GM21526 (cell line): ENCODE results near the gene PRSS1.
"Not testable (repeated sequence)": the region's sequence is repeated elsewhere in the genome, so short reads cannot be mapped to it uniquely, and the experiment has no call there.

Source experiments
- ATAC-seq: cut with Tn5 transposase; IDR thresholded peaks from one replicate; pipeline ENCODE4 v1.9.1; 2021; ENCODE audit warnings: moderate library complexity; ENCODE audit not compliant: unreplicated experiment, low FRiP score

Gene PRSS1

DNA sequence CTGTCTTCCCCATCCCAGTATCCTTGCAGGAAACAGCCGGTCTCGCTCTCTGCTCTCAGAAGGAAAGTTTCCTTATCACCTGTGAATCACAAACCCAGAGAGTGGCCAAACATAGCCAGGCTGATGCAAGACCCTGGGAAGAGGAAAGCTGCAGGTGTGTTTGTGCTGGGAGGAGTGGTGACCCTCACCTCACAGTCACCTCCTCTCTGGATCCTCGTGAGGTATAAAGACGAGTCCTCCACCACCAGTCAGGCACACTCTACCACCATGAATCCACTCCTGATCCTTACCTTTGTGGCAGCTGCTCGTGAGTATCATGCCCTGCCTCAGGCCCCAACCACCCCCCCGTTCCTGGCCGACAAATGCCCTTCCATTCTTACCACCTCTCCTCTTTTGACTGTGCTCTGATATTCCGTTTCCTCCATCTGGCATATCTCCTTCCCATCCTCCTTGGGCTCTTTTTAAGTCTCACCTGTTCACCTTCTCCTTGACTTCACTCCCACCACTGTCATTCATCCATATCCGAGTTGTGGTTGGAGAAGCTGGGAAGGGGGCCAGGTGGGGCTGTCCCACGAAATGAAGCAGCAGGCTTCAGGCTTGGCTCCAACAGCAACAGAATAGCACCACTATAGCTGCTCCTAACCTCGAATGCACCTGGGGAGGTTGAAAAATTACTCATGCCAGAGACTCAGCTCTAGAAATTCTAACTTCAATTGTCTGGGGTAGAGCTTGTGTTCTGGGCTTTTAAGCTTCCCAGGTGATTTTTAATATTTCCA, at the start of gene PRSS1:
TSS of gene PRSS1 (plus strand) at position 255 of the 776 bp plus-strand sequence. CDS start at position 268, 13 bp downstream.
- ATAC-seq, result no peak

DNA sequence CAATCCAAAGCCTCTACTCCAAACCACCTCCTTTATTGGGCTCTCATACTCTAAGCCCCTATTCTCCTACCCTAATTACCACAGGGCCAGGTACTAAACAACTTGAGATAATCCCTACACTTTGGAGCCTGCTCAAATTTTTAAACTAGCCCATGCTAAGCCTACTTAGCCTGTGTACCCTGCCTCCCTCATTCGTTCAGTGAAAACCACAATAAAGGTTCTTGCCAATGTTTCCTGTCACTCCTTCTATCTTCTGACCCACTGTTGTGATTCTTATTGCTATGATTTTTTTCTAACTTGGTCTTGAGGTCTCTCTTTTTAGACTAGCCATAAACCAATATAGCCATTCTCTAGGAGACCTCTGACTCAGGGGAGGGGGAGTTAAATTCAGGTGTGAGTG, 48.3 kb upstream of the PRSS1 start:
- ATAC-seq, result not testable (repeated sequence)

DNA sequence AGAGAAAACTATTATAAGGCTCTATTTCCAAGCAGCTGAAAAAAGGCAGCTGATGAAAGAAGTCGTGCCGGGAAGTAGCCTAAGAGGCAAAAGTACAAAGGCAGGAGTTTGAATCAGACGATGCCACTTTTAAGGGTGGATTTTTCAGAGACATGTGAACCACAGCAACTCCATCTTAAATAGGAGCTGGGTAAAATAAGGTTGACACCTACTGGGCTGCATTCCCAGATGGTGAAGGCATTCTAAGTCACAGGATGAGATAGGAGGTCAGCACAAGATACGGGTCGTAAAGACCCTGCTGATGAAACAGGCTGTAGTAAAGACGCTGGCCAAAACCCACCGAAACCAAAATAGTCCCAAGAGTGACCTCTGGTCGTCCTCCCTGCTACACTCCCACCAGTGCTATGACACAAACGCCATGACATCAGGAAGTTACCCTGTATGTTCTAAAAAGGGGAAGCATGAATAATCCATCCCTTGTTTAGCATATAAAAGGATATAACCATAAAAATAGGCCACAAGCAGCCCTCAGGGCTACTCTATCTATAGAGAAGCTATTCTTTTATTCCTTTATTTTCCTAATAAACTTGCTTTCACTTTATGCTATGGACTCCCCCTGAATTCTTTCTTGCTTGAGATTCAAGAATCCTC, 45.5 kb upstream of the PRSS1 start:
- no peak for ATAC-seq

DNA sequence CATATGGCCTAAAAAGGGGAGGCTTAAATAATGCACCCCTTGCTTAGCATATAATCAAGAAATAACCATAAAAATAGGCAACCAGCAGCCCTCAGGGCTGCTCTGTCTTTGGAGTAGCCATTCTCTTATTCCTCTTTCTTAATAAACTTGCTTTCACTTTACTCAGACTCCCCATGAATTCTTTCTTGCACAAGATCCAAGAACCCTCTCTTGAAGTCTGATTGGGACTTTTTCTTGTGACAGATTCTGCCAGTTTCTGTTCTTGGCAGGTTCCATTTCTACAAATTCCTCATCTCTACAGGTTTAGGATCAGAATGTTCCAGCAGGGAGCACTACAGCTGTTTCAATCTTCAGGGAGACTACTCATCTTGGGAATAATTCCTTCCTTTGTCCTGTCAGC, 40.5 kb upstream of the PRSS1 start:
- not testable (repeated sequence) for ATAC-seq

DNA sequence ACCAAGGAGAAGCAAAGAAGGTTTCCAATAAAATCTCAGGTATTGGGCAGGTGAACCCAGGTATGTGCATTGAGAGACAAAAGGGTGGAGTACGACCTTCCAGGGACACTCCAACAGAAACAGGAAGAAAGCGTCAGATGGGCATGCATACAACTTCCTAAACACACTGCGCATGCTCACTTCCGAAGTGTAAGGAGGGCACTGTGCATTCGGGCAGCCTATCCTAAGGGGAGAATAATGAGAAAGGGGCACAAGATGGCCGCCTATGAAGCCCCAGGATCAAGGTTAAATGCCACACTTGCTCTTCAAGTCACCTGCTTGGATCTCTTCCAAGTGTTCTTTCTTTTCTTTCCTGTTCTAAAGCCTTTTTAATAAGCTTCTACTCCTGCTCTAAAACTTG, 39.4 kb upstream of the PRSS1 start:
- ATAC-seq, result no peak

DNA sequence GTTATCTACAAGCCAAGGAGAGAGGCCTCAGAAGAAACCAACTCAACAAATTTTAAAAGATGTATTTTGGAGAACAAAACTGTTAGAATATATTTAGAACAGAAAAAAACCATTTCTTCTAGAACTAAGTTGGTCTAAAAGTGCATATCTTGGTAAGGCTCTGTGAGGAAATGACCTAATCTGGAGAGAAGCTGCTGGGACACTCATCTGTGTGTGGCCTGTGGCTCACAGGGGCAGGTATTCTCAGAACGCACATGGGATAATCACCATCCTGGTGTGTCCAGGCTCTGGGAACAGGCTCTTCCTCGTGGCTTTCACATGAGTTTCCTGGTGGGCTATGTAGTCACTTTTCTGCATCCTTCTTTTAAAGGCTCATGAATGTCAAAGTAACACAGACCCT, 38.1 kb upstream of the PRSS1 start:
- no peak for ATAC-seq

DNA sequence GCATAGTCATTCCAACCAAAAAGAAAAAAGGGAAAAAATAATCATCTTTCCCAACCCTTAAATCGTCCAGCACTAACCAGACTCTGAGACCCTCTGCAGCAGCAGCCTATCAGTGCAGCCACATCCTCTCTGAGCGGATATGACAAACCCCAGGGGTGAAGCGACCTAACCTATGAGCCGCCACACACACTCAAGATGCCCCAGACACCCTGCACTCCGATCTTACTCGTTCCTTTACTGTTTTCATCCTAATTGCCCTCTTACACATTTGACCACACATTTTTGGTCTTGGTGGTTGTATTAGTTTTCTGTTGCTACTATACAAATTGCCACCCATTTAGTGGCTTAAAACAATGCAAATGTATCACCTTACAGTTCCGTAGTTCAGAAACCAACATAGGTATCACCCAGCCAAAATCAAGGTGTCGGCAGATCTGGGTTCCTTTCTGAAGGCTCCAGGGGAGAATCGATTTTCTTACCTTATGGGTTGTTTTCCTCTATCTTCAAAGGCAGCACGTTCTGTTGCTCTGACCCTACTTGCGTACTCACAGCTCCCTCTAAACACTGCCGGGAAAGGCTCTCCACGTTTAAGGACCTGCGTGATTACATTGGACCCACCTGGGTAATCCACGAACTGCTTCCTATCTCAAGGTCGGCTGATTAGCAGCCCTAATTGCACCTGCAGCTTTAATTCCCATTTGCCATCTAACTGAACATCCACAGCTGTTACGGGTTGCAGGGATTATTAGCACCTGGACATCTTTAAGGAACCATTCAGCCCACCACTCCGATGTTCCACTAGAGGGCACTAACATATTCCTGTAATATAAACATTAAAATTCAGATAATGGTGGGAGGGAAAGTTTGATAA, 37.3 kb upstream of the PRSS1 start:
- ATAC-seq, result no peak

DNA sequence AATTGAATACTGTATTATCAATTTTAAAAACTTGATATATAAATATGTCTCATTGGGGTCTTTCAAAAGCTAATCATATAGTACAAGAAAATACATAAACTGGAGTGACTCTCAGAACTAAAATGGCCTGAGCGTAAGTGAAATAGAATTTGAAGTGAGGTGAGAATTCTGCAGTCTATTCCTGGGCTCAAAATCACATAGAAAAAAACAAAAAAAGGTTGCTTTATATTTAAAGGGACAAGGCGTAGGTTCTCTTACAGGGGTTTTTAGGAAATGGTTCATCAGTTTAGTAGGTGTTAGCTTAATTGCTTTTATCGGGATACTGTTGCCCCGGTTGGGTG, 36.7 kb upstream of the PRSS1 start:
- ATAC-seq, result no peak

DNA sequence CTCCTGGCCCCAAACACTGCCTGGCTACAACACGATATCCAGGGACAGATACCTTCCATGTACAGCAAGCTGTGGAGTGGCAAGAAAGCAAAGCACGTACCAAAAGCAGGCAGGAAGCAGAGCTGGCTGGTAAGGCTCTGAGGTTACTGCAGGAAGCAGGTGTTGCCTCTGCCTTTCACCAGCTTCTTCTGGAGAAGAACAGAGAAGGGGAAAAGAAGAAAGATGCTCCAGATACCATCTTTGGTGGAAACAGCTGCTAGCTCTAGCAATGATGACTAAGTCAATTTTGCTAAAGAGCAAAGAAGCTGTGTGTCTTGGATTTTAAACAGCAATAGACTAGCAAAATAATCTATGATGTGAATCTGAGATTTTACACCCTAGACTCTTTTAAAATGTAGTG, 34.9 kb upstream of the PRSS1 start:
- no peak for ATAC-seq

DNA sequence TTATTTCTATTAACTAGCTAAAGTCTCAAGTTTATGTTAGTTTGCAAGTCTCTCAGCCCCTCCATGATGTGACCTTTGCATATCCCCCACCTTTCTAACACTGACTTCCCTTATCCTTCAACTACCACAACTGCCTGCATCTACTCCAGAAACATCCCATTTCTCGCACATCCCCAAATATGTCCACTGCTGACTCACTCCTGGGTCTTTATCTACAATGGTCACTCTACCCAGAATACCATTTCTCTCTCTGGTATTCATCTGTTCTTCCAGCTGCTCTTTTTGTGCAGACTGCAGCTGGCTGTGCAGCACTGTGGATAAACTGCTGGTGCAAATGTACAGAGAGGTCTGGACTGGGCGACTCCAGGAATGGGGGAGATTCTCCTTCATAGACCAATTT, 32.7 kb upstream of the PRSS1 start:
- no peak for ATAC-seq

DNA sequence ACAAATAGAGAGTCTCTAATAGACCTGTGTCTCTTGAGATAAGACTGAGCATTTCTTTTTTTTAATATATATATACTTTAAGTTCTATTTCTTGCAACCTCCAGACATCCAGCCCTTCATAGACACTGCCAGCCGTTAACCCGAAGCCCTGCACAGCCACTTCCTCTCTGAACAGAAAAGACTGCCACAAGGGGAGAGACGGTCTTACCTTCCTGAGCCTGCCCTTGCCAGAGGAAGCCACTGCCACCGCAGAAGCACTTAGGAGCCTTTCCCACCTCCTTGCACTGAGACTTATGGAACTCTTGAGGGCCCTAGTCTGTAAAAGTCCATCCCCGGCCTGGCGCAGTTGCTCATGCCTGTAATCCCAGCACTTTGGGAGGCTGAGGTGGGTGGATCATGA, 31.8 kb upstream of the PRSS1 start:
- ATAC-seq, result no peak

DNA sequence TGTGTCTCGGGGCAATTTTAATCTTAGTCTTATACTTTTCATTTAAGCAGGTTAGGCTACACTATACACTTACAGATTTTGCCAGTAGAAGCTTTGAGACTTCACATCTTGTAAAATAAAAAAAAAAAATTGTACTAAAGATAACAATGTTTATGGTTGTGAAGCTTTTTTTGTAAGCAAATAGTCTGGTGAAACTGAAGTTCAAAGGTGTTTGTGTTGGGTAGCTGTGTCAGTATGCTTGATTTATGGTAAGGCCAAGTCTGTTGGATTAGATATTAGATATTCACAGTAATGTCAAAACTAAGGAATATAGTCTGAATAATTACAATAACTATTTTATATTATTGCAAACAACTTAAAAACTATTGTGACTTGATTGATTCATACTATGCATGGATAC, 31.0 kb upstream of the PRSS1 start:
- no peak for ATAC-seq

DNA sequence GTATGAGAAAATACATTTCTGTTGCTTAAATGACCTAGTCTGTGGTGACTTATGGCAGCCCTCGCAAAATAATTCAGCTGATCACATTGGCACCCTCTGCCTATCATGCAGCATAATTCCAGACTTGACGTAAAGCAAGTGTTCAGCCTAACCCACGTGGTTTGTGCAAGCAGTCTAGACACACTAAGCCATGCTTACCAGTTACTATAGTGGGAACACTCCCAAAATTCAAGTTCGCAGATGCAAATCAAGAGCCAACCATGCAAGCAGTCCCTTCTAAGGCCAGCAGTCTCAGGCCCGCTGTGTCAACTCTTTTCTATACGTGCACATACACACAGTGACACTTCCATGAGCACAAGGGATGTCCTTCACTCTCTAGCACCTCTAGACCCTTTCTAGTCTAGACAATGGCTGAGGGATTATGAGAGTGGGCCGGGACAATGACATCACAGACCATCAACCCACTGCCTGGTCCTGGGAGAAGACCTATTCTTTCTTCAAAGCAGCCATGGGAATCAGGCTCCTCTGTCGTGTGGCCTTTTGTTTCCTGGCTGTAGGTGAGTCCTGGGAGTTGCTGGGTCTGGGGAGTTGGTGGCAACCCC, 29.0 kb upstream of the PRSS1 start:
- ATAC-seq, result no peak

DNA sequence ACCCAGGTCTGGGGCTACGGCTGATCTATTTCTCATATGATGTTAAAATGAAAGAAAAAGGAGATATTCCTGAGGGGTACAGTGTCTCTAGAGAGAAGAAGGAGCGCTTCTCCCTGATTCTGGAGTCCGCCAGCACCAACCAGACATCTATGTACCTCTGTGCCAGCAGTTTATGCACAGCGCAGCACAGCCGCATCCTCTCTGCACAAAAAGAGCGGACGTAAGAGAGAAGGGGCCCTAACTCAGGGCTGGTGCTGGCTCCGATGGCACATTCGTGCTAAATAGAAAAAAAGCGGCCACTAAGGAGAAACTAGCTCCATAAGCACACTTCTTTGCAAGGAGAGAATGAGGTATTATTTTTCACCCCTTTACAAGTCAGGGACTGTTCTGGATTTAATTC, 28.3 kb upstream of the PRSS1 start:
- no peak for ATAC-seq

DNA sequence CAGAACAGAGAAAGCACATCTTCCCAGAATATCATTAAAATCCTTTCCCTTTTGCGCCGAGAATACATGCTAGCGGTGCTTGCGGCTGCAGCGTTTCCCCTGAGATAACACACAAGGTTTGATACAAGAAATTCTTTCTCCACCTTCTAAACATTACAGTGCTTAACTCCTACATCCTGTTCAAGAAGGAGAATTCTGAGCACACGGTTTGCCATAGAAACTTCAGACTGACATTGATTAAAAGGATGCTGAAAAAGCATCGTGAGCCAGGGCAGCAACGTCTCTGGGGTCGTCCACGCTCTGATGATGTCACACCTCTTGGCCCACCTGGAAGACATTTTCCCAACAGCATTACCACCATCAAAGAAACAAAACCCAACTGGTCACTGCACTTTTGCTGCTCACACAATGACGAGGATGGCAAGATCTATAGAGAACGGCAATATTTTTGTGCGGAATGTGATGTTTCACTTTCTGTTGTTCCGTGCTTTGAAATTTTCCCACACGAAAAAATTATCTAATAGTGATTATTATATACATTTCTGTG, 27.0 kb upstream of the PRSS1 start:
- ATAC-seq, result no peak

DNA sequence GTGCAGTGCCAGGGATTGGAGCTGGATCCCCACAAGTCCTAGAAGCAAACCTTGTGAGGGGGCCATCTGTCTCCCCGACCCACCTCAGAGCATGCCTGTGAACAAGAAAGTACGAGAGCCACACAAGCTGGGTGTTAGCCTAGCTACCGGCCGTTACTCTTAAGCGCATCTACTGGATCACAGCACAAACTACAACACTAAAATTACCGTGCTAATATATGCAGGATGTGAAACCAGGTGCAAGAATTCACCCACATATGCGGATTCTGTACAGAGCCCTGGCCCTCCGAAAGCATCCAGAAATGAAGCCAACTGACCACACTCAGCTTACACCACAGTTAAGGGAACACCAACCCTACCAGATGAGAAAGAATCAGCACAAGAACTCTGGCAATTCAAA, 16.0 kb upstream of the PRSS1 start:
- ATAC-seq, result peak; percentile 97

DNA sequence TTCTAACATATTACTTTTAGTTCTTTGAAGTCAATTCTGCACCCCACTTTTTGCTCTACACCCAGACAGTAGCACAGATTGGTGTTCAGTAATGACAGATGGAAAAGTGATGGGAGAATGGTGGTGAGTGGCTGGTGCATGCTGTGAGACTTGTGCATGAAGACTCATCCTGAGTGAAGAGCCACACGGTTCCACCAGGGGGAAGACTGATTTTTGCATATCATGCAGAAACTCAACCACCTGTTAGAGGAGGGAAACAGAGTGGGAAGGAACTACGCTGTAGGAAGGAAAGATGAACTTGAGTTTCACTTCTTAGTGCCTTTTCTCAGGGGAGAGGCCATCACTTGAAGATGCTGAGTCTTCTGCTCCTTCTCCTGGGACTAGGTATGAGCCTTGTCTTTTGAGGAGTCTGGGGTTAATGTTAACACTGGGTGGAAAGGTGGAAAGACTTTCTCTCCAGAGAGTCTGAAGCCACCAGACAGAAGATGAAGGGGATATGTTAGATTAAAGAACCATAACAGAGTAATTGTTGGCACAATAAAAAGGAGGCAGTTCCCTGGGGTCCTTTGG, 9.3 kb upstream of the PRSS1 start:
- peak; percentile 95 for ATAC-seq

DNA sequence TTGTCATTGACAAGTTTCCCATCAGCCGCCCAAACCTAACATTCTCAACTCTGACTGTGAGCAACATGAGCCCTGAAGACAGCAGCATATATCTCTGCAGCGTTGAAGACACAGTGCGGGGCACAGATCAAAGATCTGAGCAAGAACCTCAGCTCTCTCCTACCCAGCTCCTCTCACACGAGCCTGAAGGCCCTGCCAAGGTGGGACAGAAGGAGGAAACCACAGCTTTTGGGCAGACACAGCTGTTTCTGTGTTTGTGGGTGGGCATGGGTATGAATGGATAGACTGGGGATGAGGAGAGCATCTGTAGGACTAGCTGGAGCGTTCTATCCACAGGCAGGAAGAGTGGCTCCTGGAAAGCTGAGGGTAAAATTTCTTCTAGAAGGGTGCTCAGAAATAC, 8.5 kb upstream of the PRSS1 start:
- ATAC-seq, result no peak

DNA sequence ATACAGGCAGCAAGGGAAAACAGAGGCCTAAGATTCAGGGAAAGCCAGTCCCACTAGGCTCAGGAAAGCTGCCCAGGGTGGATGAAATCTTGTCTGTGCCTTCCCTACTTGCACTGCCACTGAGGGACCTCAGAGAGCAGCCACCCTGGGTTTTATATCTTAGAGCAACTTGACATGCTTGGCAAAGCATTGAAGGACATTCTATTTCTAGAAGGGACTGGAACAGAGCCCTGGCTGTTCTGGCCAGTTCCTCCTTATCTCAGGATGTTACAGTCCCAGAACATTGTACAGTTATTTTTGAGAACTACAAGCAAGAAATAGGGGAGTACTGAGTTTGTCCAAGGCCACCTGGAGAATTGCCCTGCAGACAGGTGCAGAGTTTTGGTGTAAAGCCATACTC, 7.3 kb upstream of the PRSS1 start:
- not testable (repeated sequence) for ATAC-seq

DNA sequence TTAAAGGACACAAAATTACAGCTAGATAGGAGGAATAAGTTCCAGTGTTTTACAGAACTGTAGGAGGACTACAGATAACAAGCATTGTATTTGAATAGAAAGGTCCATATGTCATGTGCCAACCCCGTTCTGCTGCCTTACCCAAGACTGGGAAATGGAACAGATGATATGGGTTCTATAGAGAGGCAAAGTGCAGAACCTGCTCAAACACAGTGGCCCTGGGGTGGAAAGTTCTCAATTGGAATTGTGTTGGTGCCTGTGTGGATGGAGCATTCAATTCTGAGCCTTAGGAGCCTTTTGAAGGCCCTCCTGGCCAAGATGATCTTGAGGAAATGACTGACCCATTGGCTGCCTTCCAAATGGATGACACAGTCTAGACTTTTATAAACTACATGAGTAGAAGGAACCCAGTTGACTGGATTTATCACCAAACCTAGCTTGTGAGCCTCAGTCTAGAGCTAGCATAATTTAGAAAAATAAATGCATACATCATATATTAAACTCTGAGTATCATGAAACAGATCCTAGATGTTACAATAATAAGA, 4.1 kb upstream of the PRSS1 start:
- ATAC-seq, result no peak
